Measurements from ENCODE around the gene CCDC7.
"Not testable (repeated sequence)": the region's sequence is repeated elsewhere in the genome, so short reads cannot be mapped to it uniquely, and the experiment has no call there.

CCDC7 gene

DNA sequence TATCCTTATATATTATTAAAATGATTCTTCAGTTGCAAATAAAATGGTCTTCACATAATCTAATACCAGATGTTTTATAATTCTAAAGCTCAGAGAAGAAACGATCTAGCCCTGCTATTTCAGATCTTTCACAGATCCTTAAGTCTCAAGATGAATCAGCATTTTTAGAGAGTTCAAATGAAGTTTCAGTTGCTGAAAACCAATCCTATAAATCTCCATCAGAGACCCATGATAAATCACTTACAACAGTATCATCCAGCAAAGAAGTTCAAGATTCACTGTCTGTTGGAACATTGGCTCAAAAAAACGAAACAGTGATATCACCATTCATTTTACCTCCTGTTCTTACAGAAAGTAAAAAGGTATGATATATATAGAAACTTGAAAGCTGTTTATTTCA, 137.0 kb downstream of the CCDC7 start:
- DNase-seq: no peak

DNA sequence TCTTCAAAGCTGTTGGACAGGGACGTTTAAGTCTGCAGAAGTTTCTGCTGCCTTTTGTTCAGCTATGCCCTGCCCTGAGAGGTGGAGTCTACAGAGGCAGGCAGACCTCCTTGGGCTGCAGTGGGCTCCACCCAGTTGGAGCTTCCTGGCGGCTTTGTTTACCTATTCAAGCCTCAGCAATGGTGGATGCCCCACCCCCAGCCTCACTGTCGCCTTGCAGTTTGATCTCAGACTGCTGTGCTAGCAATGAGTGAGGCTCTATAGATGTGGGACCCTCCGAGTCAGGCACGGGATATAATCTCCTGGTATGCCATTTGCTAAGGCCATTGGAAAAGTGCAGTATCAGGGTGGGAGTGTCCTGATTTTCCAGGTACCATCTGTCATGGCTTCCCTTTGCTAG, 152.1 kb downstream of the CCDC7 start:
- DNase-seq: not testable (repeated sequence)

DNA sequence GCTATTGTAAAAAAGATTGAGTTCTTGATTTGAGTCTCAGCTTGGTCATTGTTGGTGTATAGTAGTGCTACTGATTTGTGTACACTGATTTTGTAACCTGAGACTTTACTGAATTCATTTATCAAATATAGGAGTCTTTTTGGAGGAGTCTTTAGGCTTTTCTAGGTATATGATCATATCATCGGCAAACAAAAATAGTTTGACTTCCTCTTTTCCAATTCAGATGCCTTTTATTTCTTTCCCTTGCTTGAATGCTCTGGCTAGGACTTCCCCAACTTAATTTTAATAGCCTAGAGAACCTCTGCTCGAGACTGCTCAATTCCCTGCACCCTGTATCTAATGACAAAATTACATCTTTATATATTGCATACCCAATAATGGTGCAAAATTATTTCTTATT, 154.4 kb downstream of the CCDC7 start:
- DNase-seq: no peak

DNA sequence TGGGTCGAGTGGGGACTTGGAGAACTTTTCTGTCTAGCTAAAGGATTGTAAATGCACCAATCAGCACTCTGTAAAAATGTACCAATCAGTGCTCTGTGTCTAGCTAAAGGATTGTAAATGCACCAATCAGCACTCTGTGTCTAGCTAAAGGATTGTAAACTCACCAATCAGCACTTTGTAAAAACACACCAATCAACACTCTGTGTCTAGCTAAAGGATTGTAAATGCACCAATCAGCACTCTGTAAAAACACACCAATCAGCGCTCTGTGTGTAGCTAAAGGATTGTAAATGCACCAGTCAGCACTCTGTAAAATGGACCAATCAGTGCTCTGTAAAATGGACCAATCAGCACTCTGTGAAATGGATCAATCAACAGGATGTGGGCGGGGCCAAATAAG, 155.6 kb downstream of the CCDC7 start:
- DNase-seq: not testable (repeated sequence)

DNA sequence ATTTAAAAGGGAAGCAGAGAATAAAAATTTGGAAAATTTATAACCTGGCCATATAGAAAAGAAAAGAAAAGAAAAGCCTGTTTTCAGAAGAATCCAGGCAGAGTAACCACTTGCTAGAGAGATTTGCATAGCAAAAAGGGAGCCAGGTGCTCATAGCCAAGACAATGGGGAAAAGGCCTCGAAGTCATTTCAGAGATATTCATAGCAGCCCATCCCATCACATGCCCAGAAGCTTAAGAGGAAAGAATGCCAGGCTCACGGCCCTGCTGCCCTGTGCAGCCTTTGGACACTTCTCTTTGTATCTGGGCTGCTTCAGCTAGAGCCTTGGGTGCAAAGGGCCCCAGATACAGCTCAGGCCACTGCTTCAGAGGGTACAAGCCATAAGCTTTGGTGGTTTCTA, 159.8 kb downstream of the CCDC7 start:
- DNase-seq: no peak

DNA sequence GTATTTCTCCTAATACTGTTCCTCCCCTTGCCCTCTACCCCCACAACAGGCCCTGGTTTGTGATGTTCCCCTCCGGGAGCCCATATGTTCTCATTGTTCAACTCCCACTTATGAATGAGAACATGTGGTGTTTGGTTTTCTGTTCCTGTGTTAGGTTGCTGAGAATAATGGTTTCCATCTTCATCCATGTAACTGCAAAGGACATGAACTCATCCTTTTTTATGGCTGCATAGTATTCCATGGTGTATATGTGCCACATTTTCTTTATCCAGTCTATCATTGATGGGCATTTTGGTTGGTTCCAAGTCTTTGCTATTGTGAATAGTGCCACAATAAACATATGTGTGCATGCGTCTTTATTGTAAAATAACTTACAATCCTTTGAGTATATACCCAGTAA, 164.6 kb downstream of the CCDC7 start:
- DNase-seq: not testable (repeated sequence)

DNA sequence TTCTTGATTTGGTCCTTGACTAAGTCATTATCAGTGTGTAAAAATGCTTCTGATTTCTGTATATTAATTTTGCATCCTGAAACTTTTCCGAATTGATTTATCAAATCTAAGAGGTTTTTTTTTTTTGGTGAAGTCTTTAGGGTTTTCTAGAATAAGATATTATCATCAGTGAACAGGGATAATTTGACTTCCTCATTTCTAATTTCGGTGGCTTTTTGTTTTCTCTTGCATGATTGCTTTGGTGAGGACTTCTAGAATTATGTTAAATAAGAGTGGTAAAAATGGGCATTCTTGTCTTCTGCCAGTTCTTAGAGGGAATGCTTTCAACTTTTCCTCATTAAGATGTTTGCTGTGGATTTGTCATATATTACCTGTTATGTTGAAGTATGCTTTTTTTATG, 170.5 kb downstream of the CCDC7 start:
- DNase-seq: no peak

DNA sequence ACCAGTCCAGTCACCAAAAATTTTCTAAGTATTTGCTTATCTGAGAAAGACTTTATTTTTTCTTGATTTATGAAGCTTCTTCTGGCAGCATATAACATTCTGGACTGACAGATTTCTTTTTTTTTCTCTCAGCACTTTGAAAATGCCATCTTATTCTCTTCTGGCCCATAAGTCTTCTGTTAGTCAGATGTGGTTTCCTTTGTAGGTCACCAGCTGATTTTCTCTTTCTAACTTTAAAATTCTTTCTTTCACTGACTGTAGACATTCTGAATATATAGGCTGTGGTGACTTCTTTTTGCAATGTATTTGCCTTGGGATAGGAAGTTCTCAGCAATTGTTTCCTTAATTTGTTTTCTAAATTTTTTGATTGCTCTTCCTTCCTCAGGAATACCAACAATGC, 172.5 kb downstream of the CCDC7 start:
- no peak for DNase-seq

DNA sequence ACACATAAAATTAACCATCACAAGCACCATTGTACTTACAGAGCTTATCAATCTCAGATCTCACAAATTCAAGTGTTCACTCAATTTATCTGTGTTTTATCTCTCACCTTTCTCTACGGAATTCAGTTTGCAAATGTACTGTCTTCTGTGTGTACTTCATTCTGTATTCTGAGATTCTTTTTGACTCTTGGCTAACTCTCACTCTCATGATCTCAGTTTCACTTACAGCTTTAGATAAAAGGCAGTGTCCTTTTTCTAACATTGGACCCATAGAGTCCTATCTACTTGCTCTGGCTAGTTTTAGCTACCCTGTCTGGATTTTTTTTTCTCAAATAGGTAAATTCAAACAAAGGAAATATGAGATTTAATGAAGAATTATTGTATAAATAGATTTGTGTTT, 176.0 kb downstream of the CCDC7 start:
- no peak for DNase-seq

DNA sequence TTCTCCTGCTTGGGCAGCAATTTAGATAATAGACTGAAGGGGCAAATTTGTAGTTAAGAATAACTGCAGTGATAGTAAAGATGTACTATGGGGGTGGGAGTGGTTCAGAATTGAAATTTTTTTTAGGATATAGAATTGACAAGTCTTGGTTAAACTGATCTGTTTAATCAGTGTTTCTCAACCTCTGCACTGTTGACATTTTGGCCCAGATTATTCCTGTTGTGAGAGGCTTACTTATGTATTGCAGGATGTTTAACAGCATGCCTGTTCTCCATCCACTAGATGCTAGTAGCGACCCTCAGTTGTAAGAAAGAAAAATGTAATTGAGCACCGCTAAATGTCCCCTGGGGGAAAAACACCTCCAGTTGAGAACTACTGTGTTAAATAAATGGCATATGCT, 176.5 kb downstream of the CCDC7 start:
- no peak for DNase-seq

DNA sequence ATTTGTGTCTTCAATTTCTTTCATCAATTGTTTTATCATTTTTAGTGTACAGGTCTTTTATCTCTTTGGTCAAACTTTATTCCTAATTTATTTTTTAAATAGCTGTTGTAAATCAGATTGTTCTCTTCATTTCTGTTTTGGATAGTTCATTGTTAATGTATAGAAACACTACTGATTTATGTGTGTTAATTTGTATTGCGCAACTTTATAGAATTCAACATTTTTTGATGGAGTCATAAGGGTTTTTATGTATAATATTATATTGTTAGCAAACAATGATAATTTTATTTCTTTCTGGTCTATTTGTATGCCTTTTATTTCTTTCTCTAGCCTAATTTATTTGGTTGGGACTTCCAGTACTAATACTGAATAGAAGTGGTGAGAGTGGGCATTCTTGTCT, 181.2 kb downstream of the CCDC7 start:
- no peak for DNase-seq

DNA sequence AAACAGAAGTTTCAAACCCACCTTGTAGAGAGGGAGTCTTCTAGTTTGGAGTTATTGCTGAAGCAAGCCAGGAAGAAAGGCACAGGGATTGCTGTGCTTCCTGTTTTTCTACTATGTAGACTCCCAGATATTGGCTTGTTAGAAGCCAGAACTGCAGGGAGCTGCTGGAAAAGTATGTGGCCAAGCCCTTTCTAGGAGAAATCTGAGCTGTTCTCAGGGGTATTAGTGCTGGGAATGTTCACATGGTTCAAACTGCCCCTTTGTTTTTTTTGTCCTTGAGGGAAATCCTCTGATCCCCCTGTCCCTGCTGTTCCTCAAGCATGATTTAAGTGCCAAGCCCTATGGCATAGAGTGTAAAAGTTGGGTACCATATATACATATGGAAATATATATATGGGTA, 184.0 kb downstream of the CCDC7 start:
- DNase-seq: no peak

DNA sequence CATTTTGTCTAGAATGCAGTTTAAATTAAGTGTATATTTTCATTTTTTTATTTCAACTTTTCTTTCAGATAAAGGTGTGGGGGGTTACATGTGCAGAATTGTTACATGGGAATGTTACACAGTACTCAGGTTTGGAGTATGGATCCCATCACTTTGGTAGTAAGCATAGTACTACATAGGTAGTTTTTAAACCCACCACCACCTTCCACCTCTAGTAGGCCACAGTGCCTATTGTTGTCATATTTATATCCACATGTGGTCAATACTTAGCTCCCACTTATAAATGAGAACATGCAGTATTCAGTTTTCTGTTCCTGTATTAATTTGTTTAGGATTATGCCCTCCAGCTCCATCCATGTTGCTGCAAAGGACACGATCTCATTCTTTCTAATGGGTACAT, 200.6 kb downstream of the CCDC7 start:
- no peak for DNase-seq

DNA sequence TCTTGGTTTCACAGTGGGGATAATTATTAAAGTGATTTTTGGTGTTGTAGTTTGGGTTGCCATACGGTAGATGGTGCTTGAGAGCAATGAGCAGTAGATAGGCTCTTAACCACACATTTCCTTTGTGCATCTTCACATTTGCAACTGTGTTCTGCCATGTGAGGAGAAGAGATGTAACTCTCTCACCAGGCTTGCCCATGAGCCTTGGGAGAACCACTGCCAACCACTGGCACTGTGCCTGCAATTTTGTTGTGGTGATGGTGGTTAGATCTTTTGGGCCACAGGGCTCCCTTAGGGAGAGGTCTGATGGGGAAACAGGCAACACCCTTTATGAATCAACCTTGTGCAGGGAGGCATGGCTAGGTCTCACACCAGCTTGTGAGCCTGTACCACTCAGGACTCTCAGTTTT, 204.3 kb downstream of the CCDC7 start:
- DNase-seq: no peak

DNA sequence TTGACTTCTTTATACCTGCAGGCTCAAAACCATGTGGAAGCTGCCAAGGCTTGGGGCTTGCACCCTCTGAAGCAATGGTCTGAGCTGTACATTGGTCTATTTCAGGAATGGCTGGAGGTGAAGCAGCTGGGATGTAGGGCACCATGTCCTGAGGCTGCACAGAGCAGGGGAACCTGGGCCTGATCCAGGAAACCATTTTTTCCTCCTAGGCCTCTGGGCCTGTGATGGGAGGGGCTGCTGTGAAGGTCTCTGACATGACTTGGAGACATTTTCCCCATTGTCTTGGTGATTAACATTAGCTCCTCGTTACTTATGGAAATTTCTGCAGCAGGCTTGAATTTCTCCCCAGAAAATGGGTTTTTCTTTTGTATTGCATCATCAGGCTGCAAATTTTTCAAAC, 211.5 kb downstream of the CCDC7 start:
- not testable (repeated sequence) for DNase-seq

DNA sequence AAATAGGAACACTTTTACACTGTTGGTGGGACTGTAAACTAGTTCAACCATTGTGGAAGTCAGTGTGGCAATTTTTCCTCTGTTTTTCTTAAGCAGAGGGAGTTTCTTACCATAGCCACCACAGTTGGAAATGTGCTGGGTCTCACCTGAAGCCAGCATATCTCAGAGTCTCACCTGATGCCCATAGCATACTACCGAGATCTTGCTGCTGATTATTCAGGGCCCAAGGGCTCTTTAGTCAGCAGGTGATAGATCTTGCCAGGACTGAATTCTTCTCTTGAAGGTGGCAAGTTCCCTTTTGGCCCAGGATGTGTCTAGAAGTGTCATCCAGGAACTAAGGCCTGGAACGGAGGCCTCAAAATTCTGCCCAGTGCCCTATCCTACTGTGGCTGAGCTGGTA, 215.4 kb downstream of the CCDC7 start:
- no peak for DNase-seq

DNA sequence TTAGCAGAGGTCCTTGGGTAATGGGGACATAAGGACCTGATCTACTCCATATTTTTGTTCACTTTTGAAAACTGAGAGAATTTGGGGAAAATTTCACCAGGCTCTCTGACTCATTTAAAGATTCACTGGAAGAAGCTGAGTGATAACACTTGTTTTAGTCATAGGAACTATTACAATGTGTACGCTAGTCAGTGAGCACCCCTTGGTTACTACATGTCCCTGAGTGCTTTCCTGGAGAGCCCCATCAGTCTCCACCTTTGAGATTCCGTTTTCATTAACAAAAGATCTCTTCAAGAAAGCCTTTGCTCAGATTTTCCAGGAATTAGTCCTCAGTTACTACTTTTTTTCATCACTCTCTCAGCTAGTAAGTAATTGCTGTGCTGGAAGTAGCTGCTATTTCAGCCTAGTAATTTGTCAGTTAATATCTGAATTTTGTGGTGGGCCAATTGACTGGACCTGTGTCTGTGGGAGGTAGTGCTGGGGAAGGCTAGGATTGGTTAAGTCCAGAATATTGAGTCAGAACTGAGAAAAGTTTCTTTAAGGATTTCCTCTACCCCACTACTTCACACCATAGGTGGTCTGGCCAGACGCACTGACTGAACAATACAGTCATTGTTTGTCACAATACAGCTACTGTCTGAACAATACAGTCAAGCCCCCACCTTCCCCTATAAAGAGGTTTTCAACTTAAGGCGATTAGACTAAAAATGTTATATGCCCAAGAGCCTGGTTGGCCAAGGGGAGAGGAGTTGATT, 235.0 kb downstream of the CCDC7 start:
- no peak for DNase-seq

DNA sequence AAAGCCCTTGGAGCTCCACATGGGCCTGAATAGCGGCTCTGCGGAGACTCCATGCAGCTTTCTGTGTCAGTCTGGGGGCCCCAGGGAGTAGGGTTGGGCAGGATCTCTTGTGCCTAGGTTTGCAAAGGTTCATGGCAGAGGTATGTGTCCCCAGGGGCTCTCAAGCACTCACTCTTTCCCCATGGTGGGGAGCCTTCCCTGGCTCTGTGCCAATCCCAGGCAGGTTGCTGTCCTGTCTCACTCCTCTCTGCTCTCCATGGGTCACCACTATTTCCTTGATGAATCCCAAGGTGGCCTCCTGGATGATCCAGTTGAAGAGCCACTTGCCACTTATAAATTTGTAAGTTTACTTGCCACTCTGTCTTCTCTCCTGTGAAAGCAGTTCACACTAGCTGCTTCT, 238.4 kb downstream of the CCDC7 start:
- no peak for DNase-seq

DNA sequence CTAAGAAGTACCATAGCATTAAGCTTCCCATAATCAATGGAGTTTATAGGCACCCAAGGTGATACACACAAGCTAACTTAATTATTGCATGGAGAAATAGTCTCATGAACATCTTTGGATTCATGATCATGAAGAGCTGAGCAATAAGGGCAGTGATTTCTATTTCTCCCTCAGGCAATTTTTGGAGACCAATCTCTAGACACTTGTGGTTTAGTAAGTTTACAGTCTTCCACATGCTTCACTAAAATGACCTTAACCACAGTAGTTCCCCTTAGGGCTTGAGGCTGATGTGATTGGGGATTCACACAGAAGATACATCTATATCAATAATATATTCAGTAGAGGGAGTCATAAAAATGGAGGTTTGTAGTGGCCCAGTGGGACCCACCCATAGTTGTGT, 241.2 kb downstream of the CCDC7 start:
- DNase-seq: no peak

DNA sequence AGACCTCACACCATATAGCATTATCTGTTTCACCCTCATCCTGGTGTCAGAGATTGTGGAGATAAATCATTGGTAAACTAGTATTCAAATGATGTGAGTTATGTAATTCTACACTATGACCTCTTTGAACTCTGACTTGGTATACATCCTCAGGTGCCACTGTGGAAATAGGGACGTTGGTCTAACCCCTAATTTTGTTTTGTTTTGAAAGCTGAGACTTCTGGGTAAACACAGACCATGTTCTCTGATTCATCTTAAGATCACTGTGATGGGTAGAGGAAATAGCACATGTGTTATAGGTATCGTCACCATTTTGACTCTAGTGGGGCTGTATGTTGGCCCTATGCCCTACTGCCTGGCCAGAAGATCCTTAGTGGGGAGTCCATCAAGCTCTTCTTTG, 241.6 kb downstream of the CCDC7 start:
- no peak for DNase-seq

DNA sequence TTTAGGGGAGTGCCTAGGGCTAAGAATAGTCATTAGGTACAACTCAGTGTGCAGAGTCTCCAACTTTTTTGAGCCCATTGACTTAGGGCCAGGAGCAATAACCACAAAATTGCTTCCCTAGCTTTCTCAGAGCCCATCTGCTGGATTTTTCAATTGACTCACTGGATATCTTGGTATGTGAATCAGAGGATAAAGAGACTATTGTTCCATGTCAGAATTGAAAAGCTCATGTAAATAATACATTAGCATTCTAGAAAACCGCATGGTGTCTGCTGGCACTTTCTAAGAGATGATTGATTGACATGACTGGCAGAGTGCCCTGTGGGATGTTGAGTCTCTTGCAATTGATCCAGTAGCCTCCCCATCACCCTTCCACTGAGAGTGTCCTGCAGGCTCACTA, 246.2 kb downstream of the CCDC7 start:
- DNase-seq: no peak

DNA sequence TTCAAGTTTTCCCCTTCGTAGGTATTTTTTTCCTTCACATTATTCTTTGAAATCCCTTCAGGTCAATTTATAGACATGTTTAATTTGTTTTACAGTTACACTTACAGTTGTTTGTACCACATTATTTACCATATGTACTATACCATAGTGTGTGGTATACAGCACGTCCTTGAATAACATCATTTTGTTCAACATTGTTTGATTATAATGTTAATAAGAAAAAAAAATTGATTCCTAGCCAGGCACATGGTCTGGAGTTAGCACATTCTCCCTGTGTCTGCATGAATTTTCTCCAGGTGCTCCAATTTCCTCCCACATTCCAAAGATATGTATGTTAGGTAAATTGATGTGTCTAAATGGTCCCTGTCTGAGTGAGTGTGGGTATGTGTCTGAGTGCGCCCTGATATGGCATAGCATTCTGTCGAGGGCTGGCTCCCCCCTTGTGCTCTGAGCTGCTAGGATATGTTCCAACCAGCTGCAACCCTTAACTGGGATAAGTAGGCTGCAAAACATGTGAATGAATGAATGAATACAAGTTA, 247.6 kb downstream of the CCDC7 start:
- no peak for DNase-seq

DNA sequence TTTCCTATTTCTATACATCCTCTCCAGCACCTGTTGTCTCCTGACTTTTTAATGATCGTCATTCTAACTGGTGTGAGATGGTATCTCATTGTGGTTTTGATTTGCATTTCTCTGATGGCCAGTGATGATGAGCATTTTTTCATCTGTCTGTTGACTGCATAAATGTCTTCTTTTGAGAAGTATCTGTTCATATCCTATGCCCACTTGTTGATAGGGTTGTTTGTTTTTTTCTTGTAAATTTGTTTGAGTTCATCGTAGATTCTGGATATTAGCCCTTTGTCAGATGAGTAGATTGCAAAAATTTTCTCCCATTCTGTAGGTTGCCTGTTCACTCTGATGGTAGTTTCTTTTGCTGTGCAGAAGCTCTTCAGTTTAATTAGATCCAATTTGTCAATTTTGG, 253.7 kb downstream of the CCDC7 start:
- not testable (repeated sequence) for DNase-seq

DNA sequence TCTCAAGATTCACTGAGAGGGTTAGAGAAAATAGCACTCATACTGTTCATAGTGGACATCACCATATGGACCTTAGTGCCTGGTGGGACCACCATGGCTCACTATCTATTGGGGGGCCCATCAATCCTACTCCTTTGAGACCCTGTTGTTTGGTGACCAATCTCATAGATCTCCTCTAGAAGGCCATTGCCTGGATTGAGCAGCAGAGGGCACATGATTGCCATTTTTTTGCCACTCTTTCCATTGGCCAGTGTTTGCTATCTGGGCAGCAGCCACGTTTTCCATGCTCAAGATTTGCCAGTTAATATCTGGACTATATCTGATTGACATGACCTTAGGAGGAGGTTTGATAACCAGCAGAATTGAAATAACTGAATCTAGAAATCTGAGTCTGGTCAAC, 267.6 kb downstream of the CCDC7 start:
- peak; percentile 1 for DNase-seq

DNA sequence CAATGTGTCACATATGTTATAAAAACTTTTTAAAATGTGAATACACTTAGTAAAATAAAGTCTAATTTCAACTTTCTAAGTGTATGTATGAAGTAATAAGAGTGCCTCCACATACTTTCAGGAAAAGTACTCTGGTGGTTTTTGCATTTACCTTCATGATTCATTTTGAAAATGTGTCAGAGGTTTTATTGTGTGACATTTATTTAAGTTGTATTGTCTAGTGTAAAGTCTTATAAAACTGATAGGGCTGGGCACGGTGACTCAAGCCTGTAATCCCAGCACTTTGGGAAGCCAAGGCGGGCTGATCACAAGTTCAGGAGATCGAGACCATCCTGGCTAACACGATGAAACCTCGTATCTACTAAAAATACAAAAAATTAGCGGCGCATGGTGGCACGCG, 285.6 kb downstream of the CCDC7 start:
- no peak for DNase-seq

All from NCI-H82 (cell line).